Activated CD4-positive, alpha-beta T cell treated with anti-CD3 and anti-CD28 coated beads, Interleukin-2, amount 10 ng/mL, durations not matched to agents 7 days and 5 days (primary cell): ENCODE measurements around the gene RBM15. TPM values are rescaled to one million over a fixed set of nuclear protein-coding genes. Genes with fewer than 3 reads are reported as not detected.

ENCODE experiments used
- CTCF ChIA-PET: fragments of 350-600 bp; sonication (Branson Sonifier 250); formaldehyde crosslinking; loops from one replicate; lab custom pipeline; 2021; ENCODE audit warnings: antibody characterized with exemption; lab: Charles Lee
- POLR2A ChIA-PET: fragments of 350-600 bp; sonication (Branson Sonifier 250); formaldehyde crosslinking; loops from one replicate; lab custom pipeline; 2021; ENCODE audit warnings: antibody characterized with exemption; lab: Charles Lee
- DNase-seq: peaks from one replicate; pipeline ENCODE4 v3.0.0-alpha.2; 2020
- H3K27ac Mint-ChIP-seq: one replicate; pipeline ENCODE4 v1.8.0; 2021; ENCODE audit warnings: mild to moderate bottlenecking, moderate library complexity, mixed read lengths
- H3K27me3 Mint-ChIP-seq: one replicate; pipeline ENCODE4 v1.8.0; 2021; ENCODE audit warnings: mixed read lengths
- H3K36me3 Mint-ChIP-seq: one replicate; pipeline ENCODE4 v1.8.0; 2021; ENCODE audit warnings: low read depth, mixed read lengths
- H3K4me1 Mint-ChIP-seq: one replicate; pipeline ENCODE4 v1.8.0; 2021; ENCODE audit warnings: mixed read lengths
- H3K4me3 Mint-ChIP-seq: one replicate; pipeline ENCODE4 v1.8.0; 2021; ENCODE audit warnings: mild to moderate bottlenecking, moderate library complexity, mixed read lengths
- H3K9me3 Mint-ChIP-seq: one replicate; pipeline ENCODE4 v1.8.0; 2021; ENCODE audit warnings: mixed read lengths
- total RNA-seq, 2 experiments: library from RNA; stranded (reverse); gene quantifications; one replicate each; pipeline ENCODE4 v1.2.3, GENCODE V29; 2021

The RBM15 gene
- total RNA-seq, 2 experiments from 2014 or later: 69.9 to 71.2 TPM

- peak overlapping the region; percentile 50 for H3K27ac Mint-ChIP-seq
- DNase-seq: no peak
- ChIA-PET POLR2A (interaction anchor here (0.6 kb wide), 1 partner anchor 29 kb away, joined by 3 read pairs; no protein-coding TSS in a partner anchor), CTCF (no interaction called here)
- no peaks in the 10 kb centered on the region for H3K9me3 Mint-ChIP-seq
- peaks cover 84% of the 10 kb centered on the region for H3K36me3 Mint-ChIP-seq
- H3K4me1 Mint-ChIP-seq: peaks cover 87% of the 10 kb centered on the region
- no peak overlapping the region for H3K4me3 Mint-ChIP-seq
- no peaks in the 10 kb centered on the region for H3K27me3 Mint-ChIP-seq
Observed at GRCh38 chr1:110344152-110344551, 5.0 kb downstream of the RBM15 start.

GRCh38 chr1:110345480-110345879 is 6.3 kb downstream of the RBM15 start:
- no peak for DNase-seq
- Mint-ChIP-seq H3K27ac (no peak overlapping the region), H3K9me3 (no peaks in the 10 kb centered on the region), H3K36me3 (peaks cover 82% of the 10 kb centered on the region), H3K4me1 (peaks cover 93% of the 10 kb centered on the region), H3K4me3 (peak overlapping the region; percentile 20), H3K27me3 (no peaks in the 10 kb centered on the region)
- POLR2A ChIA-PET: interaction anchor here (0.7 kb wide), 2 partner anchors 11 to 38 kb away, joined by 4 to 7 read pairs; no protein-coding TSS in a partner anchor
- CTCF ChIA-PET: no interaction called here

GRCh38 chr1:110346690-110347089 is 7.5 kb downstream of the RBM15 start:
- Mint-ChIP-seq H3K9me3 (no peaks in the 10 kb centered on the region), H3K36me3 (peaks cover 73% of the 10 kb centered on the region), H3K4me1 (peaks cover 93% of the 10 kb centered on the region), H3K27me3 (no peaks in the 10 kb centered on the region), H3K27ac (no peak overlapping the region), H3K4me3 (no peak overlapping the region)
- CTCF ChIA-PET: interaction anchor here (0.6 to 5.0 kb wide), 2 partner anchors 7 to 34 kb away, joined by 3 to 42 read pairs; partner anchors contain the start of gene RBM15
- POLR2A ChIA-PET: interaction anchor here (0.7 kb wide), 1 partner anchor 8 kb away, joined by 3 read pairs; no protein-coding TSS in a partner anchor
- DNase-seq: no peak

GRCh38 chr1:110347182-110347893 is 8.2 kb downstream of the RBM15 start:
- Mint-ChIP-seq H3K27me3 (no peaks in the 10 kb centered on the region), H3K4me3 (no peak overlapping the region), H3K9me3 (no peaks in the 10 kb centered on the region), H3K27ac (no peak overlapping the region), H3K4me1 (peaks cover 90% of the 10 kb centered on the region), H3K36me3 (peaks cover 68% of the 10 kb centered on the region)
- ChIA-PET CTCF (interaction anchor here (5.0 kb wide), 1 partner anchor 8 kb away, joined by 42 read pairs; the partner anchor contains the start of gene RBM15), POLR2A (no interaction called here)
- no peak for DNase-seq

GRCh38 chr1:110348050-110348449 is 8.9 kb downstream of the RBM15 start:
- Mint-ChIP-seq H3K27me3 (no peaks in the 10 kb centered on the region), H3K36me3 (peaks cover 61% of the 10 kb centered on the region), H3K4me3 (peak overlapping the region; percentile 37), H3K4me1 (peaks cover 83% of the 10 kb centered on the region), H3K9me3 (no peaks in the 10 kb centered on the region), H3K27ac (no peak overlapping the region)
- ChIA-PET POLR2A (no interaction called here), CTCF (interaction anchor here (5.0 kb wide), 1 partner anchor 9 kb away, joined by 42 read pairs; the partner anchor contains the start of gene RBM15)
- no peak for DNase-seq

GRCh38 chr1:110348771-110349170 is 9.6 kb downstream of the RBM15 start:
- Mint-ChIP-seq H3K9me3 (no peaks in the 10 kb centered on the region), H3K27me3 (no peaks in the 10 kb centered on the region), H3K36me3 (peaks cover 54% of the 10 kb centered on the region), H3K4me3 (peak overlapping the region; percentile 37), H3K27ac (peak overlapping the region; percentile 43), H3K4me1 (peaks cover 82% of the 10 kb centered on the region)
- POLR2A ChIA-PET: interaction anchor here (0.7 kb wide), 1 partner anchor 926 kb away, joined by 3 read pairs; no protein-coding TSS in a partner anchor
- CTCF ChIA-PET: interaction anchor here (1.0 to 5.0 kb wide), 2 partner anchors 10 to 38 kb away, joined by 3 to 42 read pairs; partner anchors contain the start of gene RBM15
- DNase-seq: no peak

GRCh38 chr1:110350360-110350759 is 11.2 kb downstream of the RBM15 start:
- Mint-ChIP-seq H3K27me3 (no peaks in the 10 kb centered on the region), H3K27ac (no peak overlapping the region), H3K4me1 (peaks cover 75% of the 10 kb centered on the region), H3K9me3 (no peaks in the 10 kb centered on the region), H3K36me3 (peaks cover 43% of the 10 kb centered on the region), H3K4me3 (no peak overlapping the region)
- POLR2A ChIA-PET: no interaction called here
- no peak for DNase-seq
- CTCF ChIA-PET: interaction anchor here (0.9 to 5.0 kb wide), 3 partner anchors 11 to 110 kb away, joined by 3 to 42 read pairs (median 3); partner anchors contain the start of gene RBM15

GRCh38 chr1:110355321-110355720 is 16.1 kb downstream of the RBM15 start:
- Mint-ChIP-seq H3K27ac (no peak overlapping the region), H3K4me1 (peaks cover 41% of the 10 kb centered on the region), H3K9me3 (no peaks in the 10 kb centered on the region), H3K4me3 (no peak overlapping the region), H3K27me3 (no peaks in the 10 kb centered on the region), H3K36me3 (peaks cover 30% of the 10 kb centered on the region)
- CTCF ChIA-PET: no interaction called here
- no peak for DNase-seq
- POLR2A ChIA-PET: no interaction called here

GRCh38 chr1:110356379-110356778 is 17.2 kb downstream of the RBM15 start:
- ChIA-PET POLR2A (interaction anchor here (0.6 kb wide), 1 partner anchor 11 kb away, joined by 7 read pairs; no protein-coding TSS in a partner anchor), CTCF (interaction anchor here (1.7 kb wide), 1 partner anchor 37 kb away, joined by 3 read pairs; no protein-coding TSS in a partner anchor)
- H3K27me3 Mint-ChIP-seq: no peaks in the 10 kb centered on the region
- H3K27ac Mint-ChIP-seq: no peak overlapping the region
- H3K36me3 Mint-ChIP-seq: peaks cover 34% of the 10 kb centered on the region
- no peak for DNase-seq
- no peak overlapping the region for H3K4me3 Mint-ChIP-seq
- H3K9me3 Mint-ChIP-seq: no peaks in the 10 kb centered on the region
- H3K4me1 Mint-ChIP-seq: peaks cover 33% of the 10 kb centered on the region

- Mint-ChIP-seq H3K9me3 (no peaks in the 10 kb centered on the region), H3K4me1 (peaks cover 16% of the 10 kb centered on the region), H3K36me3 (peaks cover 43% of the 10 kb centered on the region), H3K27me3 (no peaks in the 10 kb centered on the region), H3K4me3 (no peak overlapping the region), H3K27ac (no peak overlapping the region)
- ChIA-PET CTCF (interaction anchor here (5.2 kb wide), 1 partner anchor 23 kb away, joined by 19 read pairs; the partner anchor contains the start of gene RBM15), POLR2A (no interaction called here)
- no peak for DNase-seq
Observed at GRCh38 chr1:110360431-110360830, 21.3 kb downstream of the RBM15 start.

- DNase-seq: no peak
- peaks cover 9% of the 10 kb centered on the region for H3K4me1 Mint-ChIP-seq
- H3K36me3 Mint-ChIP-seq: peaks cover 41% of the 10 kb centered on the region
- H3K27me3 Mint-ChIP-seq: no peaks in the 10 kb centered on the region
- ChIA-PET CTCF (interaction anchor here (0.6 to 5.2 kb wide), 2 partner anchors 24 to 98 kb away, joined by 3 to 19 read pairs; partner anchors contain the start of gene RBM15), POLR2A (interaction anchor here (0.7 kb wide), 1 partner anchor 15 kb away, joined by 6 read pairs; no protein-coding TSS in a partner anchor)
- no peak overlapping the region for H3K27ac Mint-ChIP-seq
- no peaks in the 10 kb centered on the region for H3K9me3 Mint-ChIP-seq
- H3K4me3 Mint-ChIP-seq: no peak overlapping the region
Observed at GRCh38 chr1:110361856-110362255, 22.7 kb downstream of the RBM15 start.

GRCh38 chr1:110364221-110364620 is 25.0 kb downstream of the RBM15 start:
- Mint-ChIP-seq H3K36me3 (peaks cover 33% of the 10 kb centered on the region), H3K27me3 (no peaks in the 10 kb centered on the region), H3K27ac (no peak overlapping the region), H3K9me3 (no peaks in the 10 kb centered on the region), H3K4me3 (no peak overlapping the region), H3K4me1 (peaks cover 5% of the 10 kb centered on the region)
- no peak for DNase-seq
- CTCF ChIA-PET: interaction anchor here (0.9 kb wide), 1 partner anchor 26 kb away, joined by 3 read pairs; no protein-coding TSS in a partner anchor
- POLR2A ChIA-PET: no interaction called here

- ChIA-PET CTCF (no interaction called here), POLR2A (no interaction called here)
- no peaks in the 10 kb centered on the region for H3K9me3 Mint-ChIP-seq
- H3K27ac Mint-ChIP-seq: peak overlapping the region; percentile 1
- H3K4me3 Mint-ChIP-seq: no peak overlapping the region
- H3K27me3 Mint-ChIP-seq: no peaks in the 10 kb centered on the region
- H3K4me1 Mint-ChIP-seq: peaks cover 8% of the 10 kb centered on the region
- peaks cover 29% of the 10 kb centered on the region for H3K36me3 Mint-ChIP-seq
- no peak for DNase-seq
Observed at GRCh38 chr1:110370827-110371226, 31.6 kb downstream of the RBM15 start.
